ENCODE data around the gene SIL1. TPM values are rescaled to one million over a fixed set of nuclear protein-coding genes. Genes with fewer than 3 reads are reported as not detected.
"Not testable (repeated sequence)": the region's sequence is repeated elsewhere in the genome, so short reads cannot be mapped to it uniquely, and the experiment has no call there.

Gene SIL1
- total RNA-seq, 4 donors from 2014 or later: 20.3 to 39.2 (median 29.1) TPM

- no peak for TF ChIP-seq POLR2A (IDR thresholded peaks at IDR 0.05; ENCODE audit: low read depth)
- TF ChIP-seq, protein P1, sequence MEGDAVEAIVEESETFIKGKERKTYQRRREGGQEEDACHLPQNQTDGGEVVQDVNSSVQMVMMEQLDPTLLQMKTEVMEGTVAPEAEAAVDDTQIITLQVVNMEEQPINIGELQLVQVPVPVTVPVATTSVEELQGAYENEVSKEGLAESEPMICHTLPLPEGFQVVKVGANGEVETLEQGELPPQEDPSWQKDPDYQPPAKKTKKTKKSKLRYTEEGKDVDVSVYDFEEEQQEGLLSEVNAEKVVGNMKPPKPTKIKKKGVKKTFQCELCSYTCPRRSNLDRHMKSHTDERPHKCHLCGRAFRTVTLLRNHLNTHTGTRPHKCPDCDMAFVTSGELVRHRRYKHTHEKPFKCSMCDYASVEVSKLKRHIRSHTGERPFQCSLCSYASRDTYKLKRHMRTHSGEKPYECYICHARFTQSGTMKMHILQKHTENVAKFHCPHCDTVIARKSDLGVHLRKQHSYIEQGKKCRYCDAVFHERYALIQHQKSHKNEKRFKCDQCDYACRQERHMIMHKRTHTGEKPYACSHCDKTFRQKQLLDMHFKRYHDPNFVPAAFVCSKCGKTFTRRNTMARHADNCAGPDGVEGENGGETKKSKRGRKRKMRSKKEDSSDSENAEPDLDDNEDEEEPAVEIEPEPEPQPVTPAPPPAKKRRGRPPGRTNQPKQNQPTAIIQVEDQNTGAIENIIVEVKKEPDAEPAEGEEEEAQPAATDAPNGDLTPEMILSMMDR (IDR thresholded peaks at IDR 0.05): no peak
- TF ChIP-seq EP300 (IDR thresholded peaks at IDR 0.05): no peak
- TF ChIP-seq POLR2AphosphoS5 (IDR thresholded peaks at IDR 0.05): no peak
- Histone ChIP-seq H3K36me3 (no peaks in the 10 kb centered on the region), H3K4me1 (peaks cover 4 to 22% (median 10%) of the 10 kb centered on the region in 4 donors), H3K27ac (replicated peaks in 1 of 4) (no peak overlapping the region), H3K4me3 (no peak overlapping the region), H3K27me3 (no peaks in the 10 kb centered on the region), H3K9me3 (no peaks in the 10 kb centered on the region)
- 92% methylated on average over 1 of the region's 1 CpG for WGBS
- no peak for DNase-seq (ENCODE audit: extremely low spot score)
- intact Hi-C loops (cut with DNase I): no loop called here
Observed at GRCh38 chr5:139077899-139078298, 120.3 kb downstream of the SIL1 start.

GRCh38 chr5:139076111-139076510, 122.1 kb downstream of the SIL1 start:
- intact Hi-C loops (cut with DNase I): no loop called here
- TF ChIP-seq EP300 (IDR thresholded peaks at IDR 0.05) (no peak), POLR2AphosphoS5 (IDR thresholded peaks at IDR 0.05) (no peak), POLR2A (IDR thresholded peaks at IDR 0.05; ENCODE audit: low read depth) (no peak)
- TF ChIP-seq, protein P1 (IDR thresholded peaks at IDR 0.05): no peak
- Histone ChIP-seq H3K36me3 (no peaks in the 10 kb centered on the region), H3K9me3 (no peaks in the 10 kb centered on the region), H3K27me3 (no peaks in the 10 kb centered on the region), H3K27ac (replicated peaks in 1 of 4) (no peak overlapping the region), H3K4me3 (no peak overlapping the region), H3K4me1 (peaks cover 4 to 22% (median 10%) of the 10 kb centered on the region in 4 donors)
- 81% methylated on average over 1 of the region's 1 CpG for WGBS
- DNase-seq (ENCODE audit: extremely low spot score): no peak

- Histone ChIP-seq H3K36me3 (no peaks in the 10 kb centered on the region), H3K27ac (replicated peaks in 1 of 4) (no peak overlapping the region), H3K4me3 (no peak overlapping the region), H3K9me3 (no peaks in the 10 kb centered on the region), H3K4me1 (peaks cover 4 to 21% (median 10%) of the 10 kb centered on the region in 4 donors), H3K27me3 (no peaks in the 10 kb centered on the region)
- intact Hi-C loops (cut with DNase I): no loop called here
- no peak for DNase-seq (ENCODE audit: extremely low spot score)
- TF ChIP-seq POLR2A (IDR thresholded peaks at IDR 0.05; ENCODE audit: low read depth) (no peak), POLR2AphosphoS5 (IDR thresholded peaks at IDR 0.05) (no peak), EP300 (IDR thresholded peaks at IDR 0.05) (no peak)
- TF ChIP-seq, protein P1 (IDR thresholded peaks at IDR 0.05): no peak
- WGBS: 77% methylated on average over 8 of the region's 8 CpGs
Observed at GRCh38 chr5:139075066-139076050, 122.8 kb downstream of the SIL1 start.

GRCh38 chr5:139073956-139074355, 124.2 kb downstream of the SIL1 start:
- H3K36me3 ChIP-seq; H3K27me3 ChIP-seq; H3K9me3 ChIP-seq; intact Hi-C loops (cut with DNase I); H3K27ac ChIP-seq (replicated peaks in 1 of 4); H3K4me3 ChIP-seq; DNase-seq (ENCODE audit: extremely low spot score): not testable (repeated sequence)
- 97% methylated on average over 2 of the region's 2 CpGs for WGBS
- peaks cover 4 to 16% (median 8%) of the 10 kb centered on the region in 4 donors for H3K4me1 ChIP-seq

DNA sequence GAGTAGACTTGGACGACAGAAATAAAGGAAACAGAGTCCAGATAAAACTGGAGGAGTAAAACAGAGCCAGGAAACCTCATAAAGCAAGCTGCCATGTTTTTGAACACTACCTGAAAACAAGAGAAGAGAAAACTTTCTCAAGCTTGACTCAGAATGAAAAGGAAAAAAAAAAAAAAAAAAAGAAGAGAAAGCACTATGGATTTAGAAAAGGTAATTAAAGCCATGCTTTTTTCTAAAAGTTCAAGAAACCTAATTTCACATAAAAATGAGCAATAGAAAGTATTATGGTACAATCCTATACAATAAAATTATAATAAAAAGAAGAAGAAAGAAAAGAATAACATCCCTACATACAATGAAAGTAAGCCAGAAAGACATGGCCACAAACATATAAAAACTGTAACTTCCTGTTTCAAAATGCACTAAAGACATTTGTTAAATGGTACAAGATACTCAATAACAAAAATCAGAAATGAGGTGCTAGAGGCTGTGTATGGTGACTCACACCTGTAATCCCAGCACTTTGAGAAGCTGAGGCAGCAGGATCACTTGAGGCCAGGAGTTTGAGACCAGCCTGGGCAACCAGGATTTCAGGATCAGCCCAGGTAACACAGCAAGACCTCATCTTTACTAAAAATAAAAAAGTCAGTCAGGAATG, 129.5 kb downstream of the SIL1 start:
- Histone ChIP-seq H3K4me1 (peaks cover 0 to 6% (median 2%) of the 10 kb centered on the region in 4 donors), H3K27me3 (no peaks in the 10 kb centered on the region), H3K27ac (replicated peaks in 1 of 4) (no peak overlapping the region), H3K36me3 (no peaks in the 10 kb centered on the region), H3K9me3 (no peaks in the 10 kb centered on the region), H3K4me3 (no peak overlapping the region)
- intact Hi-C loops (cut with DNase I): no loop called here
- 71% methylated on average over 1 of the region's 1 CpG for WGBS
- DNase-seq (ENCODE audit: extremely low spot score): no peak
- TF ChIP-seq POLR2AphosphoS5 (IDR thresholded peaks at IDR 0.05) (no peak), POLR2A (IDR thresholded peaks at IDR 0.05; ENCODE audit: low read depth) (no peak), EP300 (IDR thresholded peaks at IDR 0.05) (no peak)
- TF ChIP-seq, protein P1 (IDR thresholded peaks at IDR 0.05): no peak

All from esophagus muscularis mucosa (tissue), 4 donors.